Esophagus muscularis mucosa (tissue), 4 donors: ENCODE measurements around the gene CELSR1. TPM values are rescaled to one million over a fixed set of nuclear protein-coding genes. Genes with fewer than 3 reads are reported as not detected.

ENCODE experiments used
- DNase-seq: peaks from one replicate; pipeline ENCODE4 v3.0.0-alpha.2; 2017; ENCODE audit errors: extremely low spot score
- H3K27ac ChIP-seq, 4 donors: fragments of 200-600 bp; sonication (generic); replicated peaks in 1 of 4; 1 replicate in 3 of 4; 2 replicates in 1 of 4; pipeline ENCODE4 v1.5.1; 2016 to 2019; ENCODE audit warnings: mild to moderate bottlenecking in 1 of 4
- H3K27me3 ChIP-seq, 4 donors: fragments of 200-600 bp; sonication (generic); one replicate each; pipeline versions ENCODE4 v1.5.1 to v1.6.0; 2016 to 2019
- H3K36me3 ChIP-seq, 4 donors: fragments of 200-600 bp; sonication (generic); one replicate each; pipeline ENCODE4 v1.5.1; 2016 to 2019
- H3K4me1 ChIP-seq, 4 donors: fragments of 200-600 bp; sonication (generic); one replicate each; pipeline ENCODE4 v1.5.1; 2016 to 2019
- H3K4me3 ChIP-seq, 4 donors: fragments of 200-600 bp; sonication (generic); 1 replicate in 2 of 4; 2 replicates in 2 of 4; pipeline ENCODE4 v1.5.1; 2016 to 2019; ENCODE audit warnings: mild to moderate bottlenecking in 4 of 4, moderate library complexity in 1 of 4
- H3K9me3 ChIP-seq, 4 donors: fragments of 200-600 bp; sonication (generic); 1 replicate in 3 of 4; 2 replicates in 1 of 4; pipeline ENCODE4 v1.5.1; 2016 to 2019
- CTCF ChIP-seq, 3 experiments: fragments of 200-600 bp in 2 of 3; fragments of 450-650 bp in 1 of 3; sonication (generic) in 2 of 3; IDR thresholded peaks; one replicate each; pipeline ENCODE4 v1.5.1; 2017 to 2019; ENCODE audit warnings: antibody characterized with exemption in 3 of 3, mild to moderate bottlenecking in 2 of 3, moderate library complexity in 1 of 3
- EP300 ChIP-seq: sonication (generic); formaldehyde crosslinking; IDR thresholded peaks from one replicate; pipeline ENCODE4 v1.6.1; 2017; ENCODE audit warnings: antibody characterized with exemption
- POLR2A ChIP-seq: fragments of 450-650 bp; IDR thresholded peaks from one replicate; pipeline ENCODE4 v1.6.1; 2017; ENCODE audit warnings: antibody characterized with exemption, moderate library complexity, mild to moderate bottlenecking, low read depth
- POLR2AphosphoS5 ChIP-seq, 2 donors: sonication (generic); formaldehyde crosslinking; IDR thresholded peaks; one replicate each; pipeline ENCODE4 v1.6.1; 2017; ENCODE audit warnings: antibody characterized with exemption in 2 of 2
- WGBS: methylation state at CpG from one replicate; pipeline ENCODE4 v1.1.5; 2018; 5-methylcytosine and 5-hydroxymethylcytosine counted together
- intact Hi-C: fragments of 100-400 bp; cut with DNase I; formaldehyde crosslinking; loops from one replicate; pipeline ENCODE4 v1.15.1; 2023
- total RNA-seq, 4 donors: library from RNA; depleted of rRNA; stranded (reverse); fragments of >200 nt; gene quantifications; one replicate each; pipeline versions ENCODE4 v1.1.0 to v1.2.1, GENCODE V29; 2016

CELSR1 gene
- total RNA-seq, 4 donors from 2014 or later, result 2.5 to 2.7 (median 2.6) TPM

GRCh38 chr22:46520880-46521279 lies 16.5 kb downstream of the CELSR1 start:
- Histone ChIP-seq H3K4me1 (no peaks in the 10 kb centered on the region), H3K27ac (no peak overlapping the region), H3K9me3 (no peaks in the 10 kb centered on the region), H3K4me3 (no peak overlapping the region), H3K36me3 (no peaks in the 10 kb centered on the region), H3K27me3 (peaks cover 0 to 3% (median 0%) of the 10 kb centered on the region in 4 donors)
- WGBS, result 92% methylated on average over 8 of the region's 8 CpGs
- no peak for TF ChIP-seq EP300
- TF ChIP-seq POLR2A, result no peak
- no peak for TF ChIP-seq CTCF (IDR thresholded peaks at IDR 0.05)
- TF ChIP-seq POLR2AphosphoS5 (IDR thresholded peaks at IDR 0.05), result no peak
- intact Hi-C loops, result no loop called here
- DNase-seq, result no peak

GRCh38 chr22:46519377-46519776 lies 18.0 kb downstream of the CELSR1 start:
- DNase-seq, result no peak
- H3K4me3 ChIP-seq, result no peak overlapping the region
- H3K9me3 ChIP-seq, result no peaks in the 10 kb centered on the region
- no peaks in the 10 kb centered on the region for H3K36me3 ChIP-seq
- no peak overlapping the region for H3K27ac ChIP-seq
- WGBS, result 96% methylated on average over 5 of the region's 9 CpGs
- H3K27me3 ChIP-seq, result no peaks in the 10 kb centered on the region
- no peak for TF ChIP-seq POLR2AphosphoS5 (IDR thresholded peaks at IDR 0.05)
- no peak for TF ChIP-seq EP300
- TF ChIP-seq POLR2A, result no peak
- TF ChIP-seq CTCF (IDR thresholded peaks at IDR 0.05), result no peak
- no peaks in the 10 kb centered on the region for H3K4me1 ChIP-seq
- intact Hi-C loops, result no loop called here

GRCh38 chr22:46518542-46519325 lies 18.7 kb downstream of the CELSR1 start:
- H3K27ac ChIP-seq, result no peak overlapping the region
- TF ChIP-seq POLR2A, result no peak
- TF ChIP-seq EP300, result no peak
- no peak for TF ChIP-seq POLR2AphosphoS5 (IDR thresholded peaks at IDR 0.05)
- no peak for TF ChIP-seq CTCF (IDR thresholded peaks at IDR 0.05)
- intact Hi-C loops, result no loop called here
- DNase-seq, result no peak
- H3K4me1 ChIP-seq, result no peaks in the 10 kb centered on the region
- H3K9me3 ChIP-seq, result no peaks in the 10 kb centered on the region
- 91% methylated on average over 25 of the region's 25 CpGs for WGBS
- no peaks in the 10 kb centered on the region for H3K27me3 ChIP-seq
- no peaks in the 10 kb centered on the region for H3K36me3 ChIP-seq
- no peak overlapping the region for H3K4me3 ChIP-seq

GRCh38 chr22:46518038-46518437 lies 19.4 kb downstream of the CELSR1 start:
- no peak for DNase-seq
- H3K36me3 ChIP-seq, result no peaks in the 10 kb centered on the region
- no peaks in the 10 kb centered on the region for H3K9me3 ChIP-seq
- intact Hi-C loops, result no loop called here
- no peaks in the 10 kb centered on the region for H3K27me3 ChIP-seq
- H3K4me3 ChIP-seq, result no peak overlapping the region
- no peaks in the 10 kb centered on the region for H3K4me1 ChIP-seq
- WGBS, result 97% methylated on average over 17 of the region's 18 CpGs
- no peak for TF ChIP-seq EP300
- TF ChIP-seq POLR2AphosphoS5 (IDR thresholded peaks at IDR 0.05), result no peak
- TF ChIP-seq POLR2A, result no peak
- TF ChIP-seq CTCF (IDR thresholded peaks at IDR 0.05), result no peak
- peak overlapping the region in 1 of 4 donors; percentile 28 for H3K27ac ChIP-seq
